Measurements from ENCODE around the gene DMKN. TPM values are rescaled to one million over a fixed set of nuclear protein-coding genes. Genes with fewer than 3 reads are reported as not detected.

DMKN gene
- total and polyA plus RNA-seq, 9 of the 15 experiments (the other 6 are each of a cell fraction or from before 2014, with no cell fraction given), result 0.36 to 0.53 TPM; not detected in 7

- H3K27ac ChIP-seq (ENCODE audit: extremely low read depth, low read depth, low read length), result no peak overlapping the region
- H3K4me3 ChIP-seq, result no peak overlapping the region
- 1% methylated on average over 5 of the region's 5 CpGs for WGBS (ENCODE audit: insufficient coverage, low coverage, missing lambda C conversion rate)
- no peak overlapping the region for H2AFZ ChIP-seq (ENCODE audit: low read depth, low read length)
- intact Hi-C loops (cut with micrococcal nuclease) (no loop called here), in situ Hi-C loops (cut with MboI) (no loop called here)
- H3K9me1 ChIP-seq (ENCODE audit: control insufficient read depth, insufficient read depth, low read length), result no peaks in the 10 kb centered on the region
- no peak for DNase-seq (ENCODE audit: extremely low read depth in 1 of 4, low spot score in 3 of 4)
- TF ChIP-seq, protein P1, sequence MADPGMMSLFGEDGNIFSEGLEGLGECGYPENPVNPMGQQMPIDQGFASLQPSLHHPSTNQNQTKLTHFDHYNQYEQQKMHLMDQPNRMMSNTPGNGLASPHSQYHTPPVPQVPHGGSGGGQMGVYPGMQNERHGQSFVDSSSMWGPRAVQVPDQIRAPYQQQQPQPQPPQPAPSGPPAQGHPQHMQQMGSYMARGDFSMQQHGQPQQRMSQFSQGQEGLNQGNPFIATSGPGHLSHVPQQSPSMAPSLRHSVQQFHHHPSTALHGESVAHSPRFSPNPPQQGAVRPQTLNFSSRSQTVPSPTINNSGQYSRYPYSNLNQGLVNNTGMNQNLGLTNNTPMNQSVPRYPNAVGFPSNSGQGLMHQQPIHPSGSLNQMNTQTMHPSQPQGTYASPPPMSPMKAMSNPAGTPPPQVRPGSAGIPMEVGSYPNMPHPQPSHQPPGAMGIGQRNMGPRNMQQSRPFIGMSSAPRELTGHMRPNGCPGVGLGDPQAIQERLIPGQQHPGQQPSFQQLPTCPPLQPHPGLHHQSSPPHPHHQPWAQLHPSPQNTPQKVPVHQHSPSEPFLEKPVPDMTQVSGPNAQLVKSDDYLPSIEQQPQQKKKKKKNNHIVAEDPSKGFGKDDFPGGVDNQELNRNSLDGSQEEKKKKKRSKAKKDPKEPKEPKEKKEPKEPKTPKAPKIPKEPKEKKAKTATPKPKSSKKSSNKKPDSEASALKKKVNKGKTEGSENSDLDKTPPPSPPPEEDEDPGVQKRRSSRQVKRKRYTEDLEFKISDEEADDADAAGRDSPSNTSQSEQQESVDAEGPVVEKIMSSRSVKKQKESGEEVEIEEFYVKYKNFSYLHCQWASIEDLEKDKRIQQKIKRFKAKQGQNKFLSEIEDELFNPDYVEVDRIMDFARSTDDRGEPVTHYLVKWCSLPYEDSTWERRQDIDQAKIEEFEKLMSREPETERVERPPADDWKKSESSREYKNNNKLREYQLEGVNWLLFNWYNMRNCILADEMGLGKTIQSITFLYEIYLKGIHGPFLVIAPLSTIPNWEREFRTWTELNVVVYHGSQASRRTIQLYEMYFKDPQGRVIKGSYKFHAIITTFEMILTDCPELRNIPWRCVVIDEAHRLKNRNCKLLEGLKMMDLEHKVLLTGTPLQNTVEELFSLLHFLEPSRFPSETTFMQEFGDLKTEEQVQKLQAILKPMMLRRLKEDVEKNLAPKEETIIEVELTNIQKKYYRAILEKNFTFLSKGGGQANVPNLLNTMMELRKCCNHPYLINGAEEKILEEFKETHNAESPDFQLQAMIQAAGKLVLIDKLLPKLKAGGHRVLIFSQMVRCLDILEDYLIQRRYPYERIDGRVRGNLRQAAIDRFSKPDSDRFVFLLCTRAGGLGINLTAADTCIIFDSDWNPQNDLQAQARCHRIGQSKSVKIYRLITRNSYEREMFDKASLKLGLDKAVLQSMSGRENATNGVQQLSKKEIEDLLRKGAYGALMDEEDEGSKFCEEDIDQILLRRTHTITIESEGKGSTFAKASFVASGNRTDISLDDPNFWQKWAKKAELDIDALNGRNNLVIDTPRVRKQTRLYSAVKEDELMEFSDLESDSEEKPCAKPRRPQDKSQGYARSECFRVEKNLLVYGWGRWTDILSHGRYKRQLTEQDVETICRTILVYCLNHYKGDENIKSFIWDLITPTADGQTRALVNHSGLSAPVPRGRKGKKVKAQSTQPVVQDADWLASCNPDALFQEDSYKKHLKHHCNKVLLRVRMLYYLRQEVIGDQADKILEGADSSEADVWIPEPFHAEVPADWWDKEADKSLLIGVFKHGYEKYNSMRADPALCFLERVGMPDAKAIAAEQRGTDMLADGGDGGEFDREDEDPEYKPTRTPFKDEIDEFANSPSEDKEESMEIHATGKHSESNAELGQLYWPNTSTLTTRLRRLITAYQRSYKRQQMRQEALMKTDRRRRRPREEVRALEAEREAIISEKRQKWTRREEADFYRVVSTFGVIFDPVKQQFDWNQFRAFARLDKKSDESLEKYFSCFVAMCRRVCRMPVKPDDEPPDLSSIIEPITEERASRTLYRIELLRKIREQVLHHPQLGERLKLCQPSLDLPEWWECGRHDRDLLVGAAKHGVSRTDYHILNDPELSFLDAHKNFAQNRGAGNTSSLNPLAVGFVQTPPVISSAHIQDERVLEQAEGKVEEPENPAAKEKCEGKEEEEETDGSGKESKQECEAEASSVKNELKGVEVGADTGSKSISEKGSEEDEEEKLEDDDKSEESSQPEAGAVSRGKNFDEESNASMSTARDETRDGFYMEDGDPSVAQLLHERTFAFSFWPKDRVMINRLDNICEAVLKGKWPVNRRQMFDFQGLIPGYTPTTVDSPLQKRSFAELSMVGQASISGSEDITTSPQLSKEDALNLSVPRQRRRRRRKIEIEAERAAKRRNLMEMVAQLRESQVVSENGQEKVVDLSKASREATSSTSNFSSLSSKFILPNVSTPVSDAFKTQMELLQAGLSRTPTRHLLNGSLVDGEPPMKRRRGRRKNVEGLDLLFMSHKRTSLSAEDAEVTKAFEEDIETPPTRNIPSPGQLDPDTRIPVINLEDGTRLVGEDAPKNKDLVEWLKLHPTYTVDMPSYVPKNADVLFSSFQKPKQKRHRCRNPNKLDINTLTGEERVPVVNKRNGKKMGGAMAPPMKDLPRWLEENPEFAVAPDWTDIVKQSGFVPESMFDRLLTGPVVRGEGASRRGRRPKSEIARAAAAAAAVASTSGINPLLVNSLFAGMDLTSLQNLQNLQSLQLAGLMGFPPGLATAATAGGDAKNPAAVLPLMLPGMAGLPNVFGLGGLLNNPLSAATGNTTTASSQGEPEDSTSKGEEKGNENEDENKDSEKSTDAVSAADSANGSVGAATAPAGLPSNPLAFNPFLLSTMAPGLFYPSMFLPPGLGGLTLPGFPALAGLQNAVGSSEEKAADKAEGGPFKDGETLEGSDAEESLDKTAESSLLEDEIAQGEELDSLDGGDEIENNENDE (IDR thresholded peaks at IDR 0.05; ENCODE audit: low read depth, low read length), result no peak
- TF ChIP-seq FUS (optimal IDR thresholded peaks at IDR 0.05; ENCODE audit: low read depth, low read length) (no peak), ZEB2 (IDR thresholded peaks at IDR 0.05) (no peak), HOXB6 (CRISPR knock-in tag; IDR thresholded peaks at IDR 0.05; ENCODE audit: borderline replicate concordance) (no peak), ARNT (IDR thresholded peaks at IDR 0.05) (no peak), ZBTB8A (IDR thresholded peaks at IDR 0.05; ENCODE audit: partially characterized antibody) (no peak), BRF1 (IDR thresholded peaks at IDR 0.05; ENCODE audit: borderline replicate concordance, extremely low read depth, insufficient read length) (no peak), BCL6 (CRISPR knock-in tag; IDR thresholded peaks at IDR 0.05) (no peak), ZNF644 (tag; IDR thresholded peaks at IDR 0.05; ENCODE audit: low read depth) (no peak), RBM15 (IDR thresholded peaks at IDR 0.05; ENCODE audit: insufficient read depth, low read length) (no peak), LEF1 (IDR thresholded peaks at IDR 0.05) (no peak)
- BruUV-seq (replicated peaks), result no TSS peak
- CTCF ChIA-PET (ENCODE audit: low intra/inter-chr PET ratio), result no interaction called here
- no peak for ATAC-seq
- peaks cover 18 to 23% of the 10 kb centered on the region in 2 experiments; a peak in 4 of 5 replicates for H3K27me3 ChIP-seq (ENCODE audit: control insufficient read depth in 2 of 2, insufficient read depth in 2 of 2, low read length in 2 of 2)
- H3K4me2 ChIP-seq (ENCODE audit: insufficient read depth, low read length), result no peak overlapping the region
- FAIRE-seq, result no peak
- no peaks in the 10 kb centered on the region for H3K79me2 ChIP-seq (ENCODE audit: control insufficient read depth, insufficient read depth, low read length)
- H3K9me3 ChIP-seq (replicated peaks; ENCODE audit: control insufficient read depth, insufficient read depth, low read depth, low read length), result no peaks in the 10 kb centered on the region
- POLR2A ChIA-PET, result no interaction called here
- H3K36me3 ChIP-seq (ENCODE audit: control insufficient read depth, insufficient read depth, low read length), result no peaks in the 10 kb centered on the region
- H3K4me1 ChIP-seq (replicated peaks in 1 of 2; ENCODE audit: control insufficient read depth in 2 of 2, insufficient read depth in 2 of 2, low read length in 2 of 2), result no peaks in the 10 kb centered on the region
- no peak overlapping the region for H3K9ac ChIP-seq (ENCODE audit: insufficient read depth in 1 of 2, low read depth in 2 of 2, low read length in 2 of 2)
- H4K20me1 ChIP-seq (replicated peaks; ENCODE audit: control insufficient read depth, insufficient read depth, low read length), result 0 out of 2 replicates have a peak, but pooled peaks cover 2% of the 10 kb centered on the region
Measured at GRCh38 chr19:35483089-35483488, 30.4 kb downstream of the DMKN start.
